HEK293 (cell line): ENCODE data around the gene DROSHA.
A peak's percentile ranks its signal among the peaks of the same experiment; 100 is the strongest.

Experiments
- CTCF ChIA-PET: fragments of 350-600 bp; formaldehyde crosslinking; extraction: SDS; loops from one replicate; lab custom pipeline; 2021; ENCODE audit warnings: antibody characterized with exemption; lab: Yijun Ruan, JAX
- POLR2A ChIA-PET: fragments of 300-600 bp; formaldehyde crosslinking; extraction: SDS; loops from one replicate; lab custom pipeline; 2020; ENCODE audit warnings: antibody characterized with exemption, inconsistent platforms; lab: Yijun Ruan, JAX
- H3K27ac ChIP-seq: fragments of 200-500 bp; sonication (Bioruptor generic); 2 replicates; pipeline ENCODE4 v1.5.1; 2014; ENCODE audit warnings: low read depth, low read length, control low read depth, inconsistent platforms; ENCODE audit errors: extremely low read depth
- H3K36me3 ChIP-seq, 2 experiments: fragments of 200-500 bp in 1 of 2; sonication (Bioruptor generic) in 1 of 2; 1 replicate in 1 of 2; 2 replicates in 1 of 2; pipeline ENCODE4 v1.5.1; 2014 to 2017; ENCODE audit warnings: inconsistent platforms in 2 of 2, low read length in 2 of 2; ENCODE audit not compliant: control insufficient read depth in 2 of 2, insufficient read depth in 1 of 2
- H3K4me1 ChIP-seq: fragments of 200-500 bp; sonication (Bioruptor generic); 2 replicates; pipeline ENCODE4 v1.5.1; 2014; ENCODE audit warnings: mild to moderate bottlenecking, low read length, inconsistent platforms; ENCODE audit not compliant: control insufficient read depth, insufficient read depth
- H3K4me3 ChIP-seq: 2 replicates; pipeline ENCODE4 v1.5.1; 2011; ENCODE audit warnings: low read depth, mild to moderate bottlenecking, control low read depth, low read length, moderate library complexity
- H3K9me3 ChIP-seq: fragments of 200-500 bp; sonication (Bioruptor generic); 2 replicates; pipeline ENCODE4 v1.5.1; 2014; ENCODE audit warnings: low read depth, low read length, inconsistent platforms; ENCODE audit not compliant: control insufficient read depth, insufficient read depth
- PRDM1 ChIP-seq: fragments of 450-650 bp; formaldehyde crosslinking; IDR thresholded peaks from 2 replicates; pipeline ENCODE4; 2016; ENCODE audit warnings: missing biosample characterization, missing genetic modification characterization
- ZBTB11 ChIP-seq: fragments of 450-650 bp; formaldehyde crosslinking; conservative IDR thresholded peaks from 2 replicates; pipeline ENCODE4 v1.5.1; 2016; ENCODE audit warnings: low read depth, missing biosample characterization, missing genetic modification characterization
- ZNF112 ChIP-seq: fragments of 450-650 bp; formaldehyde crosslinking; IDR thresholded peaks from 2 replicates; pipeline ENCODE4 v1.5.0; 2017; ENCODE audit warnings: missing biosample characterization, missing genetic modification characterization
- ZNF341 ChIP-seq: fragments of 450-650 bp; formaldehyde crosslinking; IDR thresholded peaks from 2 replicates; pipeline ENCODE4; 2016; ENCODE audit warnings: low read depth, missing biosample characterization, missing genetic modification characterization
- ZNF561 ChIP-seq: fragments of 450-650 bp; IDR thresholded peaks from 2 replicates; pipeline ENCODE4 v1.5.1; 2018; ENCODE audit warnings: missing biosample characterization, missing genetic modification characterization, borderline replicate concordance
- ZNF571 ChIP-seq: fragments of 450-650 bp; formaldehyde crosslinking; IDR thresholded peaks from 2 replicates; pipeline ENCODE4 v1.5.0; 2017; ENCODE audit warnings: missing biosample characterization, missing genetic modification characterization
- ZNF623 ChIP-seq: fragments of 450-650 bp; formaldehyde crosslinking; IDR thresholded peaks from 2 replicates; pipeline ENCODE4 v1.5.1; 2016; ENCODE audit warnings: missing biosample characterization, missing genetic modification characterization
- ZNF654 ChIP-seq: fragments of 450-650 bp; formaldehyde crosslinking; IDR thresholded peaks from 2 replicates; pipeline ENCODE4 v1.5.1; 2016; ENCODE audit warnings: low read depth, missing biosample characterization, missing genetic modification characterization
- ZNF658 ChIP-seq: fragments of 450-650 bp; formaldehyde crosslinking; IDR thresholded peaks from 2 replicates; pipeline ENCODE4; 2016; ENCODE audit warnings: missing biosample characterization, missing genetic modification characterization
- ZNF776 ChIP-seq: fragments of 450-650 bp; formaldehyde crosslinking; IDR thresholded peaks from 2 replicates; pipeline ENCODE4 v1.5.0; 2017; ENCODE audit warnings: missing biosample characterization, missing genetic modification characterization, borderline replicate concordance
- TF ChIP-seq, protein P1 (sequence below): fragments of 450-650 bp; formaldehyde crosslinking; IDR thresholded peaks from 2 replicates; pipeline ENCODE4 v1.5.1; 2016; ENCODE audit warnings: missing biosample characterization, missing genetic modification characterization
- TF ChIP-seq, protein P2 (sequence below): fragments of 450-650 bp; formaldehyde crosslinking; IDR thresholded peaks from 2 replicates; pipeline ENCODE4 v1.5.1; 2016; ENCODE audit warnings: missing biosample characterization, missing genetic modification characterization

The DROSHA gene

GRCh38 chr5:31487506-31487905 lies 44.4 kb downstream of the DROSHA start:
- POLR2A ChIA-PET, result no interaction called here
- H3K36me3 ChIP-seq, result peaks cover 53 to 75% of the 10 kb centered on the region in 2 experiments
- CTCF ChIA-PET, result no interaction called here

DNA sequence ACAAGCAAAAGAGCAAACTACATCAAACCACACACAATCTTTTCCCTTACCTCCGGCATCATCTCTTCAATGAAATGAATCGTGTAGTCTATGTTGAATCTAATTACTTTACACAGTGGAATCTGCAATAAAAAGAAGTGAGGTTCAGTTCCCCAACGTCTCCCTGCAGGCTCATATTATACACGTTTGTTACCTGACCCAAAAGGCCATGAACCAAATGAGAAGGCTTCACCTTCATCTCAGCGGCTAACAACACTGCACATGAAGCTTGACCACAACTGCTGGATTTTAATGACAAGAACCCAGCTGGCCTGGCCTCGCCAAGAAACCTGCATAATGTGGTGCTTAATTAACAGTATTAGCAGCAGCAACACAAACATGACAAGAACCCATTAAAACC lies 45.5 kb downstream of the DROSHA start:
- H3K36me3 ChIP-seq, result peaks cover 54 to 69% of the 10 kb centered on the region in 2 experiments
- H3K4me1 ChIP-seq, result peaks cover 2% of the 10 kb centered on the region; the same call in 1 of the 2 replicates
- TF ChIP-seq ZNF776 (tag by site-specific recombination) (no peak), ZNF561 (no peak), ZNF341 (no peak), PRDM1 (tag by site-specific recombination) (no peak), ZNF571 (no peak), ZBTB11 (no peak), ZNF112 (tag by site-specific recombination) (no peak), ZNF623 (no peak)
- TF ChIP-seq, protein P1, sequence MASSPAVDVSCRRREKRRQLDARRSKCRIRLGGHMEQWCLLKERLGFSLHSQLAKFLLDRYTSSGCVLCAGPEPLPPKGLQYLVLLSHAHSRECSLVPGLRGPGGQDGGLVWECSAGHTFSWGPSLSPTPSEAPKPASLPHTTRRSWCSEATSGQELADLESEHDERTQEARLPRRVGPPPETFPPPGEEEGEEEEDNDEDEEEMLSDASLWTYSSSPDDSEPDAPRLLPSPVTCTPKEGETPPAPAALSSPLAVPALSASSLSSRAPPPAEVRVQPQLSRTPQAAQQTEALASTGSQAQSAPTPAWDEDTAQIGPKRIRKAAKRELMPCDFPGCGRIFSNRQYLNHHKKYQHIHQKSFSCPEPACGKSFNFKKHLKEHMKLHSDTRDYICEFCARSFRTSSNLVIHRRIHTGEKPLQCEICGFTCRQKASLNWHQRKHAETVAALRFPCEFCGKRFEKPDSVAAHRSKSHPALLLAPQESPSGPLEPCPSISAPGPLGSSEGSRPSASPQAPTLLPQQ (tag by site-specific recombination), result no peak
- no peaks in the 10 kb centered on the region for H3K9me3 ChIP-seq
- no peak overlapping the region for H3K27ac ChIP-seq
- ChIA-PET CTCF (no interaction called here), POLR2A (no interaction called here)
- H3K4me3 ChIP-seq, result no peak overlapping the region

More at GRCh38 chr5:31487506-31487905, 44.4 kb downstream of the DROSHA start:
- Histone ChIP-seq H3K4me3 (no peak overlapping the region), H3K4me1 (peaks cover 2% of the 10 kb centered on the region; the same call in 1 of the 2 replicates), H3K27ac (no peak overlapping the region), H3K9me3 (no peaks in the 10 kb centered on the region)
- TF ChIP-seq, protein P2, sequence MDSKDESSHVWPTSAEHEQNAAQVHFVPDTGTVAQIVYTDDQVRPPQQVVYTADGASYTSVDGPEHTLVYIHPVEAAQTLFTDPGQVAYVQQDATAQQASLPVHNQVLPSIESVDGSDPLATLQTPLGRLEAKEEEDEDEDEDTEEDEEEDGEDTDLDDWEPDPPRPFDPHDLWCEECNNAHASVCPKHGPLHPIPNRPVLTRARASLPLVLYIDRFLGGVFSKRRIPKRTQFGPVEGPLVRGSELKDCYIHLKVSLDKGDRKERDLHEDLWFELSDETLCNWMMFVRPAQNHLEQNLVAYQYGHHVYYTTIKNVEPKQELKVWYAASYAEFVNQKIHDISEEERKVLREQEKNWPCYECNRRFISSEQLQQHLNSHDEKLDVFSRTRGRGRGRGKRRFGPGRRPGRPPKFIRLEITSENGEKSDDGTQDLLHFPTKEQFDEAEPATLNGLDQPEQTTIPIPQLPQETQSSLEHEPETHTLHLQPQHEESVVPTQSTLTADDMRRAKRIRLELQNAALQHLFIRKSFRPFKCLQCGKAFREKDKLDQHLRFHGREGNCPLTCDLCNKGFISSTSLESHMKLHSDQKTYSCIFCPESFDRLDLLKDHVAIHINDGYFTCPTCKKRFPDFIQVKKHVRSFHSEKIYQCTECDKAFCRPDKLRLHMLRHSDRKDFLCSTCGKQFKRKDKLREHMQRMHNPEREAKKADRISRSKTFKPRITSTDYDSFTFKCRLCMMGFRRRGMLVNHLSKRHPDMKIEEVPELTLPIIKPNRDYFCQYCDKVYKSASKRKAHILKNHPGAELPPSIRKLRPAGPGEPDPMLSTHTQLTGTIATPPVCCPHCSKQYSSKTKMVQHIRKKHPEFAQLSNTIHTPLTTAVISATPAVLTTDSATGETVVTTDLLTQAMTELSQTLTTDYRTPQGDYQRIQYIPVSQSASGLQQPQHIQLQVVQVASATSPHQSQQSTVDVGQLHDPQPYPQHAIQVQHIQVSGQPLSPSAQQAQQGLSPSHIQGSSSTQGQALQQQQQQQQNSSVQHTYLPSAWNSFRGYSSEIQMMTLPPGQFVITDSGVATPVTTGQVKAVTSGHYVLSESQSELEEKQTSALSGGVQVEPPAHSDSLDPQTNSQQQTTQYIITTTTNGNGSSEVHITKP (tag by site-specific recombination), result no peak
- TF ChIP-seq ZNF654 (tag by site-specific recombination), result peak; percentile 24
- TF ChIP-seq ZNF658, result no peak
- TF ChIP-seq, all 188 proteins: peak for 1
